SK-N-SH (cell line): Measurements from ENCODE around the gene SLC2A9. TPM values are rescaled to one million over a fixed set of nuclear protein-coding genes. Genes with fewer than 3 reads are reported as not detected.

Experiments
- CTCF ChIA-PET: fragments of 300-600, 350-600 bp; formaldehyde crosslinking; extraction: SDS; loops from one replicate; lab custom pipeline; 2021; lab: Yijun Ruan, JAX
- POLR2A ChIA-PET: fragments of 350-600 bp; sonication (Branson Sonifier 250); formaldehyde crosslinking; extraction: SDS; loops from one replicate; lab custom pipeline; 2020; ENCODE audit warnings: antibody characterized with exemption, inconsistent platforms; lab: Yijun Ruan, JAX
- DNase-seq: peaks from one replicate; pipeline ENCODE4 v3.0.0; 2012
- H2AFZ ChIP-seq: fragments of 200-600 bp; sonication (generic); 2 replicates; pipeline ENCODE4 v1.8.1; 2016; ENCODE audit warnings: antibody characterized with exemption, mild to moderate bottlenecking, low read depth
- H3F3A ChIP-seq: fragments of 200-600 bp; sonication (generic); replicated peaks from 2 replicates; pipeline ENCODE3; 2016; ENCODE audit warnings: antibody characterized with exemption, mild to moderate bottlenecking; ENCODE audit not compliant: insufficient read depth
- H3K27ac ChIP-seq, 2 experiments: fragments of 200-500 bp in 1 of 2; fragments of 200-600 bp in 1 of 2; sonication (Bioruptor generic) in 1 of 2; sonication (generic), shearing (Covaris generic) in 1 of 2; 2 replicates each; pipeline versions ENCODE4 v1.5.1 to v1.6.1; 2014 to 2016; ENCODE audit warnings: low read depth in 2 of 2, inconsistent platforms in 1 of 2, low read length in 1 of 2, mild to moderate bottlenecking in 1 of 2, mixed read lengths in 1 of 2
- H3K27me3 ChIP-seq: fragments of 200-600 bp; sonication (generic), shearing (Covaris generic); 2 replicates; pipeline ENCODE4 v1.6.1; 2016; ENCODE audit warnings: mixed run types; ENCODE audit not compliant: insufficient read depth
- H3K36me3 ChIP-seq, 2 experiments: fragments of 200-500 bp in 1 of 2; fragments of 200-600 bp in 1 of 2; sonication (Bioruptor generic) in 1 of 2; sonication (generic) in 1 of 2; replicated peaks in 1 of 2; 2 replicates each; pipeline versions ENCODE3 to v1.5.1; 2014 to 2016; ENCODE audit warnings: low read length in 1 of 2, mild to moderate bottlenecking in 1 of 2; ENCODE audit not compliant: insufficient read depth in 2 of 2, control insufficient read depth in 1 of 2
- H3K4me1 ChIP-seq, 2 experiments: fragments of 200-500 bp in 1 of 2; fragments of 200-600 bp in 1 of 2; sonication (Bioruptor generic) in 1 of 2; sonication (generic), shearing (Covaris generic) in 1 of 2; 2 replicates each; pipeline versions ENCODE4 v1.5.1 to v1.6.1; 2014 to 2016; ENCODE audit warnings: low read depth in 1 of 2, low read length in 1 of 2, mixed run types in 1 of 2; ENCODE audit not compliant: insufficient read depth in 2 of 2, control insufficient read depth in 1 of 2
- H3K4me2 ChIP-seq: fragments of 200-600 bp; sonication (generic), shearing (Covaris generic); 2 replicates; pipeline ENCODE4 v1.6.1; 2017; ENCODE audit warnings: mixed run types
- H3K4me3 ChIP-seq, 2 experiments: fragments of 200-500 bp in 1 of 2; fragments of 200-600 bp in 1 of 2; sonication (Bioruptor generic) in 1 of 2; sonication (generic), shearing (Covaris generic) in 1 of 2; 2 replicates each; pipeline versions ENCODE4 v1.5.1 to v1.8.1; 2014 to 2016; ENCODE audit warnings: low read depth in 2 of 2, inconsistent platforms in 1 of 2, low read length in 1 of 2, mild to moderate bottlenecking in 1 of 2, mixed read lengths in 1 of 2, moderate library complexity in 1 of 2
- H3K79me2 ChIP-seq: fragments of 200-600 bp; sonication (generic); 2 replicates; pipeline ENCODE4 v1.8.1; 2017; ENCODE audit warnings: mild to moderate bottlenecking; ENCODE audit not compliant: insufficient read depth
- H3K9ac ChIP-seq: fragments of 200-600 bp; sonication (generic); 2 replicates; pipeline ENCODE4 v1.6.1; 2017; ENCODE audit warnings: mixed run types
- H3K9me2 ChIP-seq: fragments of 200-600 bp; sonication (generic); 2 replicates; pipeline ENCODE4 v1.6.1; 2017; ENCODE audit warnings: mixed run types
- H3K9me3 ChIP-seq: fragments of 200-600 bp; sonication (generic); 2 replicates; pipeline ENCODE4 v1.6.1; 2017; ENCODE audit warnings: mixed run types, mild to moderate bottlenecking, moderate library complexity
- H4K20me1 ChIP-seq: fragments of 200-600 bp; sonication (generic); 2 replicates; pipeline ENCODE4 v1.6.1; 2017; ENCODE audit warnings: mild to moderate bottlenecking, mixed run types; ENCODE audit not compliant: insufficient read depth
- EP300 ChIP-seq, 2 experiments: IDR thresholded peaks; 2 replicates each; pipeline versions ENCODE4 v1.4.0 to v1.6.1; 2012; ENCODE audit warnings: borderline replicate concordance in 1 of 2, low read depth in 1 of 2, low read length in 1 of 2
- EZH2phosphoT487 ChIP-seq: fragments of 200-600 bp; sonication (generic); IDR thresholded peaks from 2 replicates; pipeline ENCODE4 v1.6.1; 2017; ENCODE audit warnings: low read depth, mixed run types, mild to moderate bottlenecking, antibody characterized with exemption, moderate library complexity, borderline replicate concordance
- FOSL2 ChIP-seq: IDR thresholded peaks from 2 replicates; pipeline ENCODE4 v1.4.0; 2012; ENCODE audit warnings: low read depth, mild to moderate bottlenecking, moderate library complexity, borderline replicate concordance
- FOXJ3 ChIP-seq: sonication (generic); formaldehyde crosslinking; IDR thresholded peaks from 2 replicates; pipeline ENCODE4 v1.5.1; 2020; ENCODE audit warnings: mild to moderate bottlenecking, missing genetic modification reagents
- FOXM1 ChIP-seq: IDR thresholded peaks from 2 replicates; pipeline ENCODE4 v1.4.0; 2012; ENCODE audit warnings: low read depth, mild to moderate bottlenecking
- GABPA ChIP-seq: IDR thresholded peaks from 2 replicates; pipeline ENCODE4 v1.4.0; 2012; ENCODE audit warnings: low read depth, mild to moderate bottlenecking
- GATA2 ChIP-seq: sonication (generic); formaldehyde crosslinking; IDR thresholded peaks from 2 replicates; pipeline ENCODE4 v1.5.0; 2020; ENCODE audit warnings: mild to moderate bottlenecking, missing genetic modification reagents
- IRF3 ChIP-seq: fragments of 150-350 bp; IDR thresholded peaks from 2 replicates; pipeline ENCODE4 v1.6.1; 2016; ENCODE audit warnings: mild to moderate bottlenecking, low read depth, low read length
- JUND ChIP-seq: IDR thresholded peaks from 2 replicates; pipeline ENCODE4 v1.4.0; 2012
- MXI1 ChIP-seq: IDR thresholded peaks from 2 replicates; pipeline ENCODE4 v1.6.1; 2012; ENCODE audit warnings: mild to moderate bottlenecking, low read depth, low read length, improper control_type of control experiment
- NFIC ChIP-seq: IDR thresholded peaks from 2 replicates; pipeline ENCODE4 v1.4.0; 2012; ENCODE audit warnings: borderline replicate concordance
- RAD21 ChIP-seq: IDR thresholded peaks from 2 replicates; pipeline ENCODE4 v1.6.1; 2012; ENCODE audit warnings: mild to moderate bottlenecking, low read length
- REST ChIP-seq: IDR thresholded peaks from 2 replicates; pipeline ENCODE4 v1.6.1; 2012; ENCODE audit warnings: mild to moderate bottlenecking, low read depth, low read length, moderate library complexity
- SIN3A ChIP-seq: IDR thresholded peaks from 2 replicates; pipeline ENCODE4 v1.6.1; 2012; ENCODE audit warnings: low read depth, mild to moderate bottlenecking, low read length, moderate library complexity, borderline replicate concordance
- SMC3 ChIP-seq: IDR thresholded peaks from 2 replicates; pipeline ENCODE4 v1.6.1; 2012; ENCODE audit warnings: low read depth, low read length, improper control_type of control experiment
- TAF1 ChIP-seq: IDR thresholded peaks from 2 replicates; pipeline ENCODE4 v1.6.1; 2012; ENCODE audit warnings: low read depth, mild to moderate bottlenecking, low read length, moderate library complexity, borderline replicate concordance
- TCF12 ChIP-seq: IDR thresholded peaks from 2 replicates; pipeline ENCODE4 v1.4.0; 2012
- TEAD4 ChIP-seq: IDR thresholded peaks from 2 replicates; pipeline ENCODE4 v1.4.0; 2012; ENCODE audit warnings: mild to moderate bottlenecking, borderline replicate concordance; ENCODE audit not compliant: insufficient read depth
- USF1 ChIP-seq: IDR thresholded peaks from 2 replicates; pipeline ENCODE4 v1.4.0; 2012; ENCODE audit warnings: low read depth, borderline replicate concordance
- USF2 ChIP-seq: fragments of 150-350 bp; IDR thresholded peaks from 2 replicates; pipeline ENCODE4 v1.6.1; 2017; ENCODE audit warnings: antibody characterized with exemption, low read length, low read depth, borderline replicate concordance
- ZBTB33 ChIP-seq: IDR thresholded peaks from 2 replicates; pipeline ENCODE4 v1.4.0; 2012; ENCODE audit warnings: low read depth, borderline replicate concordance
- WGBS: methylation state at CpG from one replicate; pipeline ENCODE4 v1.1.6; 2017; ENCODE audit warnings: low lambda C conversion rate; 5-methylcytosine and 5-hydroxymethylcytosine counted together
- polyA plus RNA-seq, 3 experiments: library from polyadenylated mRNA; depleted of rRNA; stranded (reverse); fragments of >200 nt; gene quantifications; 2 replicates each; pipeline ENCODE4 v1.2.3, GENCODE V29; 2012

The SLC2A9 gene
- polyA plus RNA-seq, 1 of the 3 experiments (the other 2 are of a cell fraction): not detected

- TF ChIP-seq MXI1 (no peak), TCF12 (no peak), GABPA (no peak), SMC3 (no peak), ZBTB33 (no peak), EP300 (IDR thresholded peaks at IDR 0.05; ENCODE audit: borderline replicate concordance in 1 of 2, low read depth in 1 of 2, low read length in 1 of 2) (no peak), FOXJ3 (no peak), EZH2phosphoT487 (no peak)
These were observed 180.2 kb downstream of the SLC2A9 start (continued) for GRCh38 chr4:9841072-9841471.

- Histone ChIP-seq H3K9me3 (no peaks in the 10 kb centered on the region), H3F3A (no peaks in the 10 kb centered on the region), H2AFZ (no peak overlapping the region), H4K20me1 (no peaks in the 10 kb centered on the region), H3K79me2 (no peaks in the 10 kb centered on the region), H3K27ac (no peak overlapping the region), H3K36me3 (no peaks in the 10 kb centered on the region), H3K27me3 (no peaks in the 10 kb centered on the region), H3K9ac (no peak overlapping the region), H3K4me3 (no peak overlapping the region), H3K4me1 (no peaks in the 10 kb centered on the region; a peak in 1 of 4 replicates), H3K9me2 (no peaks in the 10 kb centered on the region), H3K4me2 (no peak overlapping the region)
- DNase-seq: no peak
- TF ChIP-seq TEAD4: no peak
- TF ChIP-seq GABPA: no peak
- TF ChIP-seq REST: no peak
- no peak for TF ChIP-seq FOSL2
- TF ChIP-seq MXI1: no peak
- no peak for TF ChIP-seq GATA2
- TF ChIP-seq USF1: no peak
- TF ChIP-seq RAD21: no peak
- TF ChIP-seq JUND: no peak
- no peak for TF ChIP-seq NFIC
- no peak for TF ChIP-seq SIN3A
- no peak for TF ChIP-seq USF2
- TF ChIP-seq FOXM1: no peak
- no peak for TF ChIP-seq IRF3
- no peak for TF ChIP-seq EZH2phosphoT487
- TF ChIP-seq EP300 (IDR thresholded peaks at IDR 0.05; ENCODE audit: borderline replicate concordance in 1 of 2, low read depth in 1 of 2, low read length in 1 of 2): no peak
- no peak for TF ChIP-seq TAF1
- TF ChIP-seq TCF12: no peak
- ChIA-PET CTCF (no interaction called here), POLR2A (no interaction called here)
- WGBS: 47% methylated on average over 5 of the region's 5 CpGs
These were observed 185.9 kb downstream of the SLC2A9 start for GRCh38 chr4:9835430-9835829.
